Naive thymus-derived CD8-positive, alpha-beta T cell (primary cell): Measurements from ENCODE around the gene WDR72. TPM values are rescaled to one million over a fixed set of nuclear protein-coding genes. Genes with fewer than 3 reads are reported as not detected.

Experiments
- ATAC-seq, 2 donors: fragments of 150-1000 bp; cut with Tn5 transposase in 1 of 2; sonication (Bioruptor Pico), chemical (Tn5 transposase) in 1 of 2; 1 replicate in 1 of 2; 2 replicates in 1 of 2; pipeline ENCODE4 v1.10.0; 2021; ENCODE audit warnings: mild to moderate bottlenecking in 2 of 2, moderate library complexity in 2 of 2
- POLR2A ChIA-PET: fragments of 350-600 bp; sonication (Branson Sonifier 250); formaldehyde crosslinking; loops from one replicate; lab custom pipeline; 2021; ENCODE audit warnings: antibody characterized with exemption; lab: Charles Lee
- DNase-seq, 10 donors: peaks; one replicate each; pipeline versions ENCODE4 v3.0.0 to v3.0.0-alpha.2; 2020 to 2022
- H3K27ac Mint-ChIP-seq, 10 donors: one replicate each; pipeline ENCODE4 v1.8.0; 2020 to 2022; ENCODE audit warnings: mild to moderate bottlenecking in 10 of 10, mixed read lengths in 10 of 10, moderate library complexity in 4 of 10, inconsistent platforms in 1 of 10
- H3K27me3 Mint-ChIP-seq, 5 donors: one replicate each; pipeline ENCODE4 v1.8.0; 2021 to 2022; ENCODE audit warnings: mixed read lengths in 5 of 5
- H3K36me3 Mint-ChIP-seq, 3 donors: one replicate each; pipeline ENCODE4 v1.8.0; 2020 to 2022; ENCODE audit warnings: mixed read lengths in 3 of 3, mild to moderate bottlenecking in 2 of 3, inconsistent platforms in 1 of 3
- H3K4me1 Mint-ChIP-seq, 4 donors: one replicate each; pipeline ENCODE4 v1.8.0; 2021 to 2022; ENCODE audit warnings: mixed read lengths in 4 of 4
- H3K4me3 Mint-ChIP-seq, 10 donors: one replicate each; pipeline ENCODE4 v1.8.0; 2020 to 2022; ENCODE audit warnings: mild to moderate bottlenecking in 10 of 10, mixed read lengths in 10 of 10, moderate library complexity in 6 of 10, inconsistent platforms in 1 of 10
- H3K9me3 Mint-ChIP-seq, 9 donors: one replicate each; pipeline ENCODE4 v1.8.0; 2020 to 2022; ENCODE audit warnings: mixed read lengths in 9 of 9, mild to moderate bottlenecking in 3 of 9, inconsistent platforms in 1 of 9, moderate library complexity in 1 of 9
- polyA plus RNA-seq, 3 donors: library from polyadenylated mRNA; unstranded; fragments of 300-500 nt; fragmentation: Illumina TruSeq; gene quantifications; one replicate each; pipeline ENCODE4 v1.2.3, GENCODE V29; 2021
- total RNA-seq, 8 experiments: library from RNA in 2 of 8; stranded (reverse) in 2 of 8; gene quantifications; one replicate each; pipeline ENCODE4 v1.2.3 and lab custom pipeline; 2021 to 2026

The WDR72 gene
- total and polyA plus RNA-seq, 5 experiments from 2014 or later, result not detected

DNA sequence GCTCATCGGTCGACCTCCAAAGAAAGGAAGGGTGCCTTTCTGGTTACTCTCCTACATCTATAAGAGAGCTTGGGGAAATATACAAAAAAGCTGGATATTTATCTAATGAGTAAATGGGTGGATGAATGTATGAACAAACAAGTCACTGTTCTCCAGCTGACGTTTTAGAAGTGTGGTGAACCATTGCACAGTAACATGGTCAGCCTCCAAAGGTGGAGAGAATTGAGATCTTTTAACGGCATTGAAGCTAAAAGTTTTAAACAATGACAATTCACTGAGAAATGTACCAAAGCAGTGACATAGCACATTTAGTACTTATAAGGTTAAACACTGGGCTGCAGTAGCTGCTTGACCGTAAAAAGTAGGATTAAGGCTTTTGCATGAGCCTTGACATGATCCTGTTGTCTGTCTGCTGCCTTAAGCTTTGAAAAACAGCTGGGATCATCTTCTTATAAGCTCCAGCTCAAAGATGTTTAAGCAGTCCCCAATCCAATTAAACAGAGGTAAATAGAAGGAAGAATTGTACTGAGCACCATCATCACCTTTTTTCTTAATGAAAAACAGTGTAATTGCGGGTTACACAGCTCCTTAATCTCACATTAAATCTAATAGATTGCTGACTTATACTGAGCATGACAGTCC, 222.9 kb downstream of the WDR72 start:
- ATAC-seq (no peak), DNase-seq (no peak)
- Mint-ChIP-seq H3K4me1 (no peaks in the 10 kb centered on the region), H3K9me3 (peaks cover 0 to 19% (median 4%) of the 10 kb centered on the region in 9 donors), H3K27me3 (peaks cover 0 to 8% (median 0%) of the 10 kb centered on the region in 5 donors), H3K27ac (no peak overlapping the region), H3K4me3 (no peak overlapping the region), H3K36me3 (no peaks in the 10 kb centered on the region)
- POLR2A ChIA-PET, result no interaction called here

- no peaks in the 10 kb centered on the region for H3K36me3 Mint-ChIP-seq
- H3K9me3 Mint-ChIP-seq, result peaks cover 0 to 19% (median 4%) of the 10 kb centered on the region in 9 donors
- POLR2A ChIA-PET, result no interaction called here
- no peaks in the 10 kb centered on the region for H3K4me1 Mint-ChIP-seq
- peaks cover 0 to 8% (median 0%) of the 10 kb centered on the region in 5 donors for H3K27me3 Mint-ChIP-seq
- H3K27ac Mint-ChIP-seq, result no peak overlapping the region
- no peak overlapping the region for H3K4me3 Mint-ChIP-seq
- no peak for ATAC-seq
- no peak for DNase-seq
Observed at GRCh38 chr15:53535886-53536285, 223.6 kb downstream of the WDR72 start.

DNA sequence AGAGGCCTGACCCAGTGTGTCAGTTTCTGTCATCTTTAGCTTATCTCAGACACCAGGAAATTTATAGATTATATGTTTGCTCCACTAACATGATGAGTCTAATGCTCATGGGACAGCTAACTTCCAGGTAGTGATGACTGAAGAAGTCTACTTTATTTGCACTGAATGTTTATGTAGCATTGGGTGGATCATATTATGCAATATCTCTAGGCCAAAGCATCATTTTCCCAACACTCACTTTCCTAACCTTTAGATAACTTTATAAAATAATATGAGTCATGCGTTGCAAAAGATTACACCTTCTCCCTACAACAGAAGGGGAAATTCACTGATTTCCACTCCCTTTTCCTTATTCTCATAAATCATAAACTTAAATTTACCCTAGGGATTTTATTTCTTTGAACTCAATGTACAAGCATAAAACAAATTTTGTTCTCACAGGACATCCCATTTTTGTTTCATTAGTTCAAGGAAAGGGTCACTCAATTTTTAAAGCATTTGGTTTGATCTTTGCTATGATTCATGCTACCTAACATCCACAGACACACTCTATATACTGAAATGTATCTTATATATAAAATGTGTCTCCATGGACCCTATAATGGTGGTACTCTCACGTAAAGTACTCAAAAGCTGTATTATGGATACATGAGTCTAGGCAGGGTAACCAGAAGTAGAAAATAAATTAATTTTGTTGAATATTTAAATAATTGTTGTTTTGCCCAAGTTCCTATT, 225.2 kb downstream of the WDR72 start:
- no peak overlapping the region for H3K27ac Mint-ChIP-seq
- ATAC-seq, result no peak
- peaks cover 0 to 9% (median 0%) of the 10 kb centered on the region in 9 donors for H3K9me3 Mint-ChIP-seq
- H3K4me1 Mint-ChIP-seq, result no peaks in the 10 kb centered on the region
- no peak for DNase-seq
- H3K4me3 Mint-ChIP-seq, result no peak overlapping the region
- peaks cover 0 to 7% (median 2%) of the 10 kb centered on the region in 5 donors for H3K27me3 Mint-ChIP-seq
- POLR2A ChIA-PET, result no interaction called here
- no peaks in the 10 kb centered on the region for H3K36me3 Mint-ChIP-seq

- no peak overlapping the region for H3K27ac Mint-ChIP-seq
- DNase-seq, result no peak
- H3K9me3 Mint-ChIP-seq, result peaks cover 0 to 9% (median 0%) of the 10 kb centered on the region in 9 donors
- H3K4me1 Mint-ChIP-seq, result no peaks in the 10 kb centered on the region
- POLR2A ChIA-PET, result no interaction called here
- no peak overlapping the region for H3K4me3 Mint-ChIP-seq
- no peak for ATAC-seq
- H3K27me3 Mint-ChIP-seq, result peaks cover 0 to 8% (median 2%) of the 10 kb centered on the region in 5 donors
- H3K36me3 Mint-ChIP-seq, result no peaks in the 10 kb centered on the region
Observed at GRCh38 chr15:53530761-53531160, 228.7 kb downstream of the WDR72 start.

DNA sequence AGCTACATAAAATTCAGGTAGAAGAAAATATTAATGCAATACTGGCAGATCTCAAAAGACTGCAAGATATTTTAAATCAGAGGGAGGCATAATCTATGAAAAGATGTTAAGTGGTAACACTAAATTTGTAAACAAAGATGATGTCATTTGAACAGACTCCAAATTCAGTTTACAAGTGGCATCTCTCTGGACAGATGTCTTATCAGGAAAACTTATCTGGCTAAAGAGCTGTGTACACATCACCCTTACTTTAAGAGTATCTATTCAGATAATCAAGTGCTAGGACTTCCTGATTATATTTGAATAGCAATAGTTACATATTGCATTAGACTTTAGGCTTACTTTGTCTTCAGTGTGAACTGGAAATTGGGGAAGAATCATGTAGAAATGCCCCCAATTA, 231.5 kb downstream of the WDR72 start:
- Mint-ChIP-seq H3K4me1 (no peaks in the 10 kb centered on the region), H3K4me3 (no peak overlapping the region), H3K27me3 (peaks cover 0 to 8% (median 0%) of the 10 kb centered on the region in 5 donors), H3K36me3 (no peaks in the 10 kb centered on the region), H3K9me3 (peaks cover 0 to 9% (median 0%) of the 10 kb centered on the region in 9 donors), H3K27ac (no peak overlapping the region)
- ATAC-seq, result no peak
- POLR2A ChIA-PET, result no interaction called here
- DNase-seq, result no peak

- Mint-ChIP-seq H3K27me3 (peaks cover 0 to 8% (median 0%) of the 10 kb centered on the region in 5 donors), H3K4me3 (no peak overlapping the region), H3K36me3 (no peaks in the 10 kb centered on the region), H3K9me3 (peaks cover 0 to 3% (median 0%) of the 10 kb centered on the region in 9 donors), H3K27ac (no peak overlapping the region), H3K4me1 (no peaks in the 10 kb centered on the region)
- DNase-seq, result no peak
- no peak for ATAC-seq
- POLR2A ChIA-PET, result no interaction called here
Observed at GRCh38 chr15:53525894-53526293, 233.6 kb downstream of the WDR72 start.

DNA sequence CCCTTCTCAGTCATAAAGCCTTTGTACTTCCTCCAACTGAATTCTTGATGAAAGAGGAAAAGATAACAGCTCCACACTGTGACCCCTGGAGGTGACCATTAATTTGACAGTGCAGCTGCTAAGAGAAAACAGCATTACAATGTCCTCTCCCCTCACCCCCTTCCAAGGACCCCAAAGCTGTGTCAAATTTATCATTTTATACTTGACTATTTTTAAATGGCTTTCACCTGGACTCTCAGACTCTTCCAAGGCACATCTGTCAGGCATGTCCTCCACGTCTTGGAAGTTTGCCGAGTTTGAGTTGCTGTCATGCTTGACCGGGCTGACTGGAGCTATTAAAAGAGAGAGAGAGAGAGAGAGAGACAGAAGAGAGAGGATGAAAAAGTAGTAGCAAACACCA, 236.5 kb downstream of the WDR72 start:
- no peaks in the 10 kb centered on the region for H3K4me1 Mint-ChIP-seq
- peaks cover 0 to 3% (median 0%) of the 10 kb centered on the region in 9 donors for H3K9me3 Mint-ChIP-seq
- no peak for ATAC-seq
- no peak overlapping the region for H3K4me3 Mint-ChIP-seq
- no peaks in the 10 kb centered on the region for H3K27me3 Mint-ChIP-seq
- no peak for DNase-seq
- H3K36me3 Mint-ChIP-seq, result no peaks in the 10 kb centered on the region
- H3K27ac Mint-ChIP-seq, result no peak overlapping the region
- POLR2A ChIA-PET, result no interaction called here

GRCh38 chr15:53520996-53521395, 238.5 kb downstream of the WDR72 start:
- DNase-seq, result no peak

GRCh38 chr15:53513431-53513830, 246.0 kb downstream of the WDR72 start:
- ATAC-seq (no peak), DNase-seq (no peak)
- H3K4me1 Mint-ChIP-seq, result no peaks in the 10 kb centered on the region
- H3K4me3 Mint-ChIP-seq, result no peak overlapping the region
- H3K9me3 Mint-ChIP-seq, result peaks cover 0 to 1% (median 0%) of the 10 kb centered on the region in 9 donors
- POLR2A ChIA-PET, result no interaction called here
- H3K27me3 Mint-ChIP-seq, result peaks cover 0 to 6% (median 3%) of the 10 kb centered on the region in 5 donors
- H3K27ac Mint-ChIP-seq, result no peak overlapping the region
- no peaks in the 10 kb centered on the region for H3K36me3 Mint-ChIP-seq

More at GRCh38 chr15:53520996-53521395, 238.5 kb downstream of the WDR72 start:
- no peak overlapping the region for H3K27ac Mint-ChIP-seq
- no peaks in the 10 kb centered on the region for H3K9me3 Mint-ChIP-seq
- POLR2A ChIA-PET, result no interaction called here
- no peaks in the 10 kb centered on the region for H3K36me3 Mint-ChIP-seq
- no peaks in the 10 kb centered on the region for H3K4me1 Mint-ChIP-seq
- no peaks in the 10 kb centered on the region for H3K27me3 Mint-ChIP-seq
- H3K4me3 Mint-ChIP-seq, result no peak overlapping the region
- ATAC-seq, result no peak

DNA sequence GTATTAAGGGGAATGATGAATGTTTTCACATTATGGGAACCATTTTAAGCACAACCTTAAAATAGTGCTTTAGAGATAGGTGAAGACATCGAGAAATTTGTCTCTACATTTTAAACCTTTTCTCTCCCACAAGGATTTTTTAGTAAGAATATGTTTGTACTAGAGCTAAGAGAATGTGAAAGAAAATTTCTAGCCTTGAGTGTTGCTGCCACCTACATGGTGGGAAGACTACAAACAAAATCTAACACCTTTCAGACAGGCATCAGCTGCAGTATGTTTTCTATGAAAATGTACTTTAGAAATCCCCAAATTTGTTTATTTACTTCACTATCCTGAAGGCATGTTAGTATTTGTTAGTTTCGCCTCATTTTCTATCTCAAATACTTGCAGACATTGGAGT, 247.4 kb downstream of the WDR72 start:
- Mint-ChIP-seq H3K27ac (no peak overlapping the region), H3K4me3 (no peak overlapping the region), H3K36me3 (no peaks in the 10 kb centered on the region), H3K4me1 (no peaks in the 10 kb centered on the region), H3K27me3 (peaks cover 0 to 10% (median 4%) of the 10 kb centered on the region in 5 donors), H3K9me3 (peaks cover 0 to 4% (median 0%) of the 10 kb centered on the region in 9 donors)
- ATAC-seq (no peak), DNase-seq (no peak)
- POLR2A ChIA-PET, result no interaction called here

GRCh38 chr15:53511175-53511574, 248.3 kb downstream of the WDR72 start:
- POLR2A ChIA-PET, result no interaction called here
- H3K9me3 Mint-ChIP-seq, result peaks cover 0 to 4% (median 0%) of the 10 kb centered on the region in 9 donors
- no peak overlapping the region for H3K4me3 Mint-ChIP-seq
- peaks cover 0 to 10% (median 4%) of the 10 kb centered on the region in 5 donors for H3K27me3 Mint-ChIP-seq
- H3K4me1 Mint-ChIP-seq, result no peaks in the 10 kb centered on the region
- H3K36me3 Mint-ChIP-seq, result no peaks in the 10 kb centered on the region
- DNase-seq (no peak), ATAC-seq (no peak)
- H3K27ac Mint-ChIP-seq, result no peak overlapping the region

GRCh38 chr15:53506370-53506769, 253.1 kb downstream of the WDR72 start:
- no peaks in the 10 kb centered on the region for H3K4me1 Mint-ChIP-seq
- no peaks in the 10 kb centered on the region for H3K36me3 Mint-ChIP-seq
- no peak for ATAC-seq
- DNase-seq, result no peak
- H3K9me3 Mint-ChIP-seq, result peaks cover 0 to 19% (median 0%) of the 10 kb centered on the region in 9 donors
- peaks cover 0 to 16% (median 7%) of the 10 kb centered on the region in 5 donors for H3K27me3 Mint-ChIP-seq
- H3K27ac Mint-ChIP-seq, result no peak overlapping the region
- no peak overlapping the region for H3K4me3 Mint-ChIP-seq
- POLR2A ChIA-PET, result no interaction called here

DNA sequence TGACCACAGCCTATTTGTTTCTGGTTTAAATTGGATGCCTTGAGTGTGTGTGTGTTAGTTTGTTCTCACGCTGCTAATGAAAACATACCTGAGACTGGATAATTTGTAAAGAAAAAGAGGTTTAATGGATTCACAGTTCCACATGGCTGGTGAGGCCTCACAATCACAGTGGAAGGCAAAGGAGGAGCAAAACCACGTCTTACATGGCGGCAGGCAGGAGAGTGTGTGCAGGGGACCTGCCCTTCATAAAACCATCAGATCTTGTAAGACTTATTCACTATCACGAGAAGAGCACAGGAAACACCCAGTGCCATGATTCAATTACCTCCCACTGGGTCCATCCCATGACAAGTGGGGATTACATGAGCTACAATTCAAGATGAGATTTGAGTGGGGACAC, 260.5 kb downstream of the WDR72 start:
- DNase-seq (no peak), ATAC-seq (no peak)
- peaks cover 0 to 4% (median 2%) of the 10 kb centered on the region in 5 donors for H3K27me3 Mint-ChIP-seq
- no peak overlapping the region for H3K27ac Mint-ChIP-seq
- no peak overlapping the region for H3K4me3 Mint-ChIP-seq
- POLR2A ChIA-PET, result no interaction called here
- no peaks in the 10 kb centered on the region for H3K4me1 Mint-ChIP-seq
- no peaks in the 10 kb centered on the region for H3K36me3 Mint-ChIP-seq
- H3K9me3 Mint-ChIP-seq, result peaks cover 0 to 17% (median 3%) of the 10 kb centered on the region in 9 donors
